ENCODE measurements around the gene NLRP2B. TPM values are rescaled to one million over a fixed set of nuclear protein-coding genes. Genes with fewer than 3 reads are reported as not detected.

NLRP2B gene
- total RNA-seq, 1 donor: not detected

- Histone ChIP-seq H3K27ac (ENCODE audit: low read depth, low read length) (no peak overlapping the region), H3K79me2 (ENCODE audit: insufficient read depth, low read length) (no peaks in the 10 kb centered on the region), H2AFZ (ENCODE audit: low read length) (no peak overlapping the region), H3K4me3 (ENCODE audit: insufficient read depth, low read length) (no peak overlapping the region), H4K20me1 (ENCODE audit: insufficient read depth, low read length) (no peaks in the 10 kb centered on the region), H3K27me3 (ENCODE audit: insufficient read depth, low read length) (no peaks in the 10 kb centered on the region), H3K4me1 (ENCODE audit: insufficient read depth, low read length) (no peaks in the 10 kb centered on the region), H3K4me2 (ENCODE audit: insufficient read depth, low read length) (no peak overlapping the region), H3K36me3 (ENCODE audit: insufficient read depth, low read length) (no peaks in the 10 kb centered on the region), H3K9me3 (ENCODE audit: low read depth, low read length) (no peaks in the 10 kb centered on the region)
- DNase-seq (ENCODE audit: insufficient read length, low spot score, missing footprints): no peak
- TF ChIP-seq CTCF (IDR thresholded peaks at IDR 0.05; ENCODE audit: extremely low read depth, low read depth, low read length): no peak
These were observed 13.1 kb downstream of the NLRP2B start for GRCh38 chrX:57667010-57667409.

GRCh38 chrX:57655065-57655464 is 25.0 kb downstream of the NLRP2B start:
- TF ChIP-seq CTCF (IDR thresholded peaks at IDR 0.05; ENCODE audit: extremely low read depth, low read depth, low read length): no peak
- H4K20me1 ChIP-seq (ENCODE audit: insufficient read depth, low read length): no peaks in the 10 kb centered on the region
- H3K36me3 ChIP-seq (ENCODE audit: insufficient read depth, low read length): no peaks in the 10 kb centered on the region
- no peak overlapping the region for H3K4me2 ChIP-seq (ENCODE audit: insufficient read depth, low read length)
- no peaks in the 10 kb centered on the region for H3K4me1 ChIP-seq (ENCODE audit: insufficient read depth, low read length)
- H3K79me2 ChIP-seq (ENCODE audit: insufficient read depth, low read length): no peaks in the 10 kb centered on the region
- no peak overlapping the region for H2AFZ ChIP-seq (ENCODE audit: low read length)
- no peak overlapping the region for H3K27ac ChIP-seq (ENCODE audit: low read depth, low read length)
- no peaks in the 10 kb centered on the region for H3K27me3 ChIP-seq (ENCODE audit: insufficient read depth, low read length)
- H3K4me3 ChIP-seq (ENCODE audit: insufficient read depth, low read length): no peak overlapping the region
- peaks cover 7% of the 10 kb centered on the region for H3K9me3 ChIP-seq (ENCODE audit: low read depth, low read length)
- DNase-seq (ENCODE audit: insufficient read length, low spot score, missing footprints): no peak

- Histone ChIP-seq H2AFZ (ENCODE audit: low read length) (no peak overlapping the region), H3K4me3 (ENCODE audit: insufficient read depth, low read length) (no peak overlapping the region), H4K20me1 (ENCODE audit: insufficient read depth, low read length) (no peaks in the 10 kb centered on the region), H3K27me3 (ENCODE audit: insufficient read depth, low read length) (no peaks in the 10 kb centered on the region), H3K36me3 (ENCODE audit: insufficient read depth, low read length) (no peaks in the 10 kb centered on the region), H3K4me2 (ENCODE audit: insufficient read depth, low read length) (no peak overlapping the region), H3K4me1 (ENCODE audit: insufficient read depth, low read length) (no peaks in the 10 kb centered on the region), H3K79me2 (ENCODE audit: insufficient read depth, low read length) (no peaks in the 10 kb centered on the region), H3K27ac (ENCODE audit: low read depth, low read length) (no peak overlapping the region), H3K9me3 (ENCODE audit: low read depth, low read length) (peaks cover 7% of the 10 kb centered on the region)
- DNase-seq (ENCODE audit: insufficient read length, low spot score, missing footprints): no peak
- TF ChIP-seq CTCF (IDR thresholded peaks at IDR 0.05; ENCODE audit: extremely low read depth, low read depth, low read length): no peak
These were observed 27.4 kb downstream of the NLRP2B start for GRCh38 chrX:57652705-57653104.

- no peaks in the 10 kb centered on the region for H4K20me1 ChIP-seq (ENCODE audit: insufficient read depth, low read length)
- H2AFZ ChIP-seq (ENCODE audit: low read length): no peak overlapping the region
- no peaks in the 10 kb centered on the region for H3K27me3 ChIP-seq (ENCODE audit: insufficient read depth, low read length)
- no peak overlapping the region for H3K4me3 ChIP-seq (ENCODE audit: insufficient read depth, low read length)
- H3K36me3 ChIP-seq (ENCODE audit: insufficient read depth, low read length): no peaks in the 10 kb centered on the region
- H3K27ac ChIP-seq (ENCODE audit: low read depth, low read length): no peak overlapping the region
- no peak overlapping the region for H3K4me2 ChIP-seq (ENCODE audit: insufficient read depth, low read length)
- H3K4me1 ChIP-seq (ENCODE audit: insufficient read depth, low read length): no peaks in the 10 kb centered on the region
- peaks cover 7% of the 10 kb centered on the region for H3K9me3 ChIP-seq (ENCODE audit: low read depth, low read length)
- no peak for DNase-seq (ENCODE audit: insufficient read length, low spot score, missing footprints)
- H3K79me2 ChIP-seq (ENCODE audit: insufficient read depth, low read length): no peaks in the 10 kb centered on the region
- no peak for TF ChIP-seq CTCF (IDR thresholded peaks at IDR 0.05; ENCODE audit: extremely low read depth, low read depth, low read length)
These were observed 28.7 kb downstream of the NLRP2B start for GRCh38 chrX:57651169-57651919.
